Activated CD8-positive, alpha-beta T cell treated with anti-CD3 and anti-CD28 coated beads for 36 hours (primary cell): ENCODE results near the gene NALCN. TPM values are rescaled to one million over a fixed set of nuclear protein-coding genes. Genes with fewer than 3 reads are reported as not detected.

ENCODE experiments used
- ATAC-seq: fragments of 200-7000 bp; cut with Tn5 transposase; one replicate; pipeline ENCODE4 v1.10.0; 2021; ENCODE audit warnings: mild to moderate bottlenecking, moderate library complexity
- CTCF ChIA-PET: fragments of 350-600 bp; sonication (Branson Sonifier 250); formaldehyde crosslinking; loops from one replicate; lab custom pipeline; 2021; ENCODE audit warnings: antibody characterized with exemption; lab: Charles Lee
- POLR2A ChIA-PET: fragments of 350-600 bp; sonication (Branson Sonifier 250); formaldehyde crosslinking; loops from one replicate; lab custom pipeline; 2021; ENCODE audit warnings: antibody characterized with exemption; lab: Charles Lee
- DNase-seq: peaks from one replicate; pipeline ENCODE4 v3.0.0-alpha.2; 2020
- H3K27ac Mint-ChIP-seq: one replicate; pipeline ENCODE4 v1.8.0; 2021; ENCODE audit warnings: mild to moderate bottlenecking, mixed read lengths
- H3K27me3 Mint-ChIP-seq: one replicate; pipeline ENCODE4 v1.8.0; 2021; ENCODE audit warnings: mixed read lengths
- H3K36me3 Mint-ChIP-seq: one replicate; pipeline ENCODE4 v1.8.0; 2021; ENCODE audit warnings: low read depth, mixed read lengths
- H3K4me1 Mint-ChIP-seq: one replicate; pipeline ENCODE4 v1.8.0; 2021; ENCODE audit warnings: low read depth, mixed read lengths
- H3K4me3 Mint-ChIP-seq: one replicate; pipeline ENCODE4 v1.8.0; 2021; ENCODE audit warnings: mild to moderate bottlenecking, moderate library complexity, mixed read lengths
- H3K9me3 Mint-ChIP-seq: one replicate; pipeline ENCODE4 v1.8.0; 2021; ENCODE audit warnings: mixed read lengths
- intact Hi-C: fragments of 100-400 bp; cut with micrococcal nuclease; formaldehyde crosslinking; loops from one replicate; pipeline ENCODE4 v1.10.0; 2022
- total RNA-seq, 2 experiments: library from RNA; stranded (reverse); gene quantifications; one replicate each; pipeline ENCODE4 v1.2.3, GENCODE V29; 2021
- TF ChIP-seq, protein P1 (sequence below): fragments of 200-600 bp; IDR thresholded peaks from one replicate; pipeline ENCODE4 v1.8.0; 2022; ENCODE audit warnings: antibody characterized with exemption, mild to moderate bottlenecking

Gene NALCN
- total RNA-seq, 2 experiments from 2014 or later, result not detected

- ATAC-seq, result no peak
- CTCF ChIA-PET, result no interaction called here
- intact Hi-C loops, result no loop called here
- no peak overlapping the region for H3K4me3 Mint-ChIP-seq
- H3K27ac Mint-ChIP-seq, result no peak overlapping the region
- H3K4me1 Mint-ChIP-seq, result no peaks in the 10 kb centered on the region
- DNase-seq, result no peak
- no peaks in the 10 kb centered on the region for H3K36me3 Mint-ChIP-seq
- TF ChIP-seq, protein P1, sequence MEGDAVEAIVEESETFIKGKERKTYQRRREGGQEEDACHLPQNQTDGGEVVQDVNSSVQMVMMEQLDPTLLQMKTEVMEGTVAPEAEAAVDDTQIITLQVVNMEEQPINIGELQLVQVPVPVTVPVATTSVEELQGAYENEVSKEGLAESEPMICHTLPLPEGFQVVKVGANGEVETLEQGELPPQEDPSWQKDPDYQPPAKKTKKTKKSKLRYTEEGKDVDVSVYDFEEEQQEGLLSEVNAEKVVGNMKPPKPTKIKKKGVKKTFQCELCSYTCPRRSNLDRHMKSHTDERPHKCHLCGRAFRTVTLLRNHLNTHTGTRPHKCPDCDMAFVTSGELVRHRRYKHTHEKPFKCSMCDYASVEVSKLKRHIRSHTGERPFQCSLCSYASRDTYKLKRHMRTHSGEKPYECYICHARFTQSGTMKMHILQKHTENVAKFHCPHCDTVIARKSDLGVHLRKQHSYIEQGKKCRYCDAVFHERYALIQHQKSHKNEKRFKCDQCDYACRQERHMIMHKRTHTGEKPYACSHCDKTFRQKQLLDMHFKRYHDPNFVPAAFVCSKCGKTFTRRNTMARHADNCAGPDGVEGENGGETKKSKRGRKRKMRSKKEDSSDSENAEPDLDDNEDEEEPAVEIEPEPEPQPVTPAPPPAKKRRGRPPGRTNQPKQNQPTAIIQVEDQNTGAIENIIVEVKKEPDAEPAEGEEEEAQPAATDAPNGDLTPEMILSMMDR, result no peak
- peaks cover 5% of the 10 kb centered on the region for H3K9me3 Mint-ChIP-seq
- POLR2A ChIA-PET, result no interaction called here
- H3K27me3 Mint-ChIP-seq, result peaks cover 14% of the 10 kb centered on the region
These were observed 381.1 kb downstream of the NALCN start for GRCh38 chr13:101035119-101035620.

- CTCF ChIA-PET, result no interaction called here
- H3K4me1 Mint-ChIP-seq, result no peaks in the 10 kb centered on the region
- DNase-seq (no peak), ATAC-seq (no peak)
- no peaks in the 10 kb centered on the region for H3K36me3 Mint-ChIP-seq
- no peaks in the 10 kb centered on the region for H3K9me3 Mint-ChIP-seq
- peaks cover 8% of the 10 kb centered on the region for H3K27me3 Mint-ChIP-seq
- POLR2A ChIA-PET, result no interaction called here
- intact Hi-C loops, result no loop called here
- TF ChIP-seq, protein P1, result no peak
- no peak overlapping the region for H3K4me3 Mint-ChIP-seq
- H3K27ac Mint-ChIP-seq, result no peak overlapping the region
These were observed 389.4 kb downstream of the NALCN start for GRCh38 chr13:101026736-101027398.

- Mint-ChIP-seq H3K4me3 (no peak overlapping the region), H3K9me3 (no peaks in the 10 kb centered on the region), H3K27me3 (peaks cover 8% of the 10 kb centered on the region), H3K27ac (no peak overlapping the region), H3K4me1 (no peaks in the 10 kb centered on the region), H3K36me3 (no peaks in the 10 kb centered on the region)
- POLR2A ChIA-PET, result no interaction called here
- intact Hi-C loops, result no loop called here
- CTCF ChIA-PET, result no interaction called here
- ATAC-seq (no peak), DNase-seq (no peak)
- TF ChIP-seq, protein P1, result no peak
These were observed 390.0 kb downstream of the NALCN start for GRCh38 chr13:101026328-101026727.

- H3K27ac Mint-ChIP-seq, result no peak overlapping the region
- H3K9me3 Mint-ChIP-seq, result no peaks in the 10 kb centered on the region
- TF ChIP-seq, protein P1, result no peak
- DNase-seq (no peak), ATAC-seq (no peak)
- H3K4me3 Mint-ChIP-seq, result no peak overlapping the region
- H3K4me1 Mint-ChIP-seq, result no peaks in the 10 kb centered on the region
- H3K27me3 Mint-ChIP-seq, result peaks cover 6% of the 10 kb centered on the region
- POLR2A ChIA-PET, result no interaction called here
- intact Hi-C loops, result no loop called here
- H3K36me3 Mint-ChIP-seq, result no peaks in the 10 kb centered on the region
- CTCF ChIA-PET, result no interaction called here
These were observed 390.4 kb downstream of the NALCN start for GRCh38 chr13:101025925-101026324.

DNA sequence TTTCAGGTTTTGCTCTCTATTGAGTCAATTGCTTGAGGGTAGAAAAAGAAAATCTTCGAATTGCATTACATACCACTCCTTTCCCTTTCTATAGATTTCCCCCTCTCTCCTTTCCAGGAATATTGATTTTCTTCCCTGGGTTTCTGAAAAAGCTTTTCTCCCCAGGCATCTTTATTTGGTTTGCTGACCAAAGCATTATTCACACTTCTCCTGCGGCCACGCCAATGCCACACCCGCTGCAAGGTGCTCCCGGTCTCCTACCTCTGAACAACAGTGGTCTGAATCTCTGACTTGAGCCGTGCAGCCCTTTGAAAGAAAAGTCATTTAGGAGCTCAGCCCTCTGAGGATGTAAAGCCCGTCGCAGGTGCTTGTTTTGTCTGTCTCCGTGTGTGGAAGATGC, 390.8 kb downstream of the NALCN start:
- H3K4me1 Mint-ChIP-seq, result no peaks in the 10 kb centered on the region
- TF ChIP-seq, protein P1, result no peak
- H3K27ac Mint-ChIP-seq, result no peak overlapping the region
- intact Hi-C loops, result no loop called here
- no peaks in the 10 kb centered on the region for H3K9me3 Mint-ChIP-seq
- no peak for ATAC-seq
- H3K36me3 Mint-ChIP-seq, result no peaks in the 10 kb centered on the region
- ChIA-PET CTCF (no interaction called here), POLR2A (no interaction called here)
- peaks cover 6% of the 10 kb centered on the region for H3K27me3 Mint-ChIP-seq
- H3K4me3 Mint-ChIP-seq, result no peak overlapping the region
- no peak for DNase-seq
